GM08714 (cell line): ENCODE results near the gene DLG1.
"Not testable (repeated sequence)": the region's sequence is repeated elsewhere in the genome, so short reads cannot be mapped to it uniquely, and the experiment has no call there.

ENCODE experiments used
- H3K4me3 ChIP-seq: fragments of 200-500 bp; sonication (Bioruptor generic); 2 replicates; pipeline ENCODE4 v1.5.1; 2014; ENCODE audit warnings: mild to moderate bottlenecking, low read length, inconsistent platforms
- ZNF274 ChIP-seq: IDR thresholded peaks from 2 replicates; pipeline ENCODE4 v1.6.1; 2012; ENCODE audit warnings: mild to moderate bottlenecking, low read depth, low read length

DLG1 gene

DNA sequence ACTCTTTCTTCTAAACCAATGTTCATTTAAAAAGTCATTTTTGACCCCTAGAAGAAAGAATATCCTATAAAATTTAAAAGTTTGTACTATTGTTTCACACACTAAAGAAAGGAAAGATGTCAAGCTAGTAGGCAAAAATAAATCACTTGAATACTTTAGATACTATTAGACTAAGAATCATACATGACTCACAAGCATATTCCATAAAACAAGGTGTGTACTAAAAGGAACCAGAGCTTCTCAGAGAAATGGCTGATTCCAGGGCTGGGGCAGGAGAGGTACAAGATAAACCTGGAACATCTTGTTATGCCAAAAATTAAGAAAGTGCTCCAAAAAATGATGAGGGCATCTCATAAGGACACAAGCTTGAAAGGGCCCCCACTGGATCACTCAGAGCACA is 8.7 kb downstream of the DLG1 start:
- no peak for TF ChIP-seq ZNF274
- H3K4me3 ChIP-seq = no peak overlapping the region

DNA sequence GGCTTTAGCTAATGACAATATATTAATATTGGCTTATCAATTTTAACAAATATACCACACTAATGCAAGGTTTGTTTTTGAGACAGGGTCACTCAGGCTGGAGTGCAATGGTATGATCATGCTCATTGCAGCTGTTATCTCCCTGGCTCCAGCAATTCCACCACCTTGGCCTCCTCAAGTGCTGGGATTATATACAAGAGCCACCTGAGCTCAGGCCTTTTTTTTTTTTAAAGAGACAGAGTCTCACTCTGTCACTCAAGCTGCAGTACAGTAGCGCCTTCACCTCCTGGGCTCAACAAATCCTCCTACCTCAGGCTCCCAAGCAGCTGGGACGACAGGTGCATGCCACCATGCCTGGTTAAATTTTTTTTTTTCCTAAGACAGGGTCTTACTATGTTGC is 11.7 kb downstream of the DLG1 start:
- no peak overlapping the region for H3K4me3 ChIP-seq
- TF ChIP-seq ZNF274 = no peak

DNA sequence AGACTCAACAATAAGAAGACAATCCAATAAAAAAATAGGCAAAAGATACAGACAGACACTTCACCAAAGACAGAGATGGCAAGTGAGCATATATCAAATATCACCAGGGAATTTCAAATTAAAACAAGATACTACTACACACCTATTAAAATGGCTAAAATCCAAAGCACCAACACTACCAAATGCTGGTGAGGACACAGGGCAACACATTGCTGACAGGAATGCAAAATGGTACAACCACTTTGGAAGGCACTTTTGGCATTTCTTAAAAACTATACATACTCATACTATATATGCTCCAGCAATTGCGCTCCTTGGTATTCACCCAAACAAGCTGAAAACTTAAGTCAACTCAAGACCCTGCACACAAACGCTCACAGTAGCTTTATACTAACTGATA is 12.9 kb downstream of the DLG1 start:
- H3K4me3 ChIP-seq = no peak overlapping the region
- no peak for TF ChIP-seq ZNF274

DNA sequence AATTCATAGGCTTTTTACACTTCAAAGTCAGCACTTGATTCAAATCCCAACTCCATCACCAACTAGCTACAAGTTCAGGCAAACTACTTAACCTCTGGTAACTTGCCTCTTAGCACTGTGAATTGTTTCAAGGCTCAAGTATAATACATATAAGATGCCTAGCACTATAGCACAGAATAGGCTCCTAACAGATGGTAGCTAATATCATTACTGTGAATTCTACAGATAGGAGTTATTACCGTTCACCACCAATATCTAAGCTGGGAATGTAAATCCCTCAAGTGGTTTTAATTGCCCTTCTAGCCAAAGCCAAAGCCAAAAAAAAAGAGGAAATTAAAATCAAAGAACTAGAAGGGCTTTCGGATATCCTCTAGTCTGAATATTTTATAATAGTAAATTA is 15.4 kb downstream of the DLG1 start:
- TF ChIP-seq ZNF274 = no peak
- no peak overlapping the region for H3K4me3 ChIP-seq

DNA sequence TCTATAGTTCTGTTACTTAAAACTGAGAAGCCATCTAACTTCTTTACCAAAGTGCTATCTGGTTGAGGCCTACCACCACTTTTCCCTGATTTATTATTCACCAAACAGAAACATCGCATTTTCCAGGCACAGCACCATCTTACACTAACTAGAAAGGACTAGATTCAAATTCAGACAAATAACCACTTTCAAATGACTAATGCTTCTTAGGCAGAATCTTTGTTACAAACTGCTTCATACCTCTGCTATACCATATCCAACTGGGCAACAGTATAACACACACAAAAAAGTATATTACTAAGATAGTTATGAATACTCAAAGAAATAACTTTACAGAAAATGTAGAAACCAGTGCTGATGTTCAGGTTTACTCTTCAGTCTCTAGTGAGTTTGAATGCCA is 16.6 kb downstream of the DLG1 start:
- no peak overlapping the region for H3K4me3 ChIP-seq
- no peak for TF ChIP-seq ZNF274

DNA sequence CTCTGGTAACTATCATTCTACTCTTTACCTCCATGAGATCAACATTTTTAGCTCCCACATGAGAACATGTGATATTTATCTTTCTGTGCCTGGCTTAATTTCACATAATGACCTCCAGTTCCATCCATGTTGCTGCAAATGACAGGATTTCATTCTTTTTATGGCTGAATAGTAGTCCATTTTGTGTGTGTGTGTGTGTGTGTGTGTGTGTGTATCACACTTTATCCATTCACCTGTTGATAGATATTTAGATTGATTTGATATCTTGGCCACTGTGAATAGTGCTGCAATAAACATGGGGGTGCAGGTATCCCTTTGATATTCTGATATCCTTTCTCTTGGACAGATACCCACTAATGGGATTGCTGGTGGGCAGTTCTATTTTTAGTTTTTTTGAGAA is 18.3 kb downstream of the DLG1 start:
- H3K4me3 ChIP-seq = no peak overlapping the region
- no peak for TF ChIP-seq ZNF274

DNA sequence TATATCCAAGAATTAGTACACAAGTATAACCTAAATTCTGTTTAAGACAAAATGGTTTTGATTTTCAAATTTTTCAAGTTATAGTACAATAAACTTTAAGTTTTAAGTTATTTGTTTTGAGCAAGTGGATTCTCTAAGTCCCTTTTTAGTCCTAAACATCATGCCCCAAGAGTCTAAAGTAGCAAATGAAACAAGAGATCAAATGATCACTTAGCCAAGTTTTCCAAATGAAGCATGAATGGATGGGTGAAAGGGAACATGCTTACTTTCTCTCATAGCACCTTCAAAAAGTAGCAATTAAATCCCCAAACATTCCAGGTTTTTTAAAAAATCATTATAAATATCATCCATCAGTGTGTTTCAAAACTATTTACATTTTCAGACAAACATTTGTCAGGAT is 19.5 kb downstream of the DLG1 start:
- no peak overlapping the region for H3K4me3 ChIP-seq
- TF ChIP-seq ZNF274 = no peak

DNA sequence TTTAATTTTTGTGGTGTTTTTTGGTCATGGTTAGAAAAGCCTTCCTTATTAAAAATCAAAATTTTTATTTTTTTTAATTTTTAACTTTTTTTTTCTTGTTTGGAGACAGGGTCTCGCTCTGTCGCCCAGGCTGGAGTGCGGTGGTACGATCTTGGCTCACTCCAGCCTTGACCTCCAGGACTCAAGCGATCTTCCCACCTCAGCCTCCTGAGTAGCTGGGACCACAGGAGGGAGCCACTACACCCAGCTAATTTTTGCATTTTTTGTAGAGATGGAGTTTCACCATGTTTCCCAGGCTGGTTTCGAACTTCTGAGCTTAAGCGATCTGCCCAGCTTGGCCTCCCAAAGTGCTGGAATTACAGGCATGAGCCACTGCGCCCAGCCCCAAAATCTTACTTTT is 21.6 kb downstream of the DLG1 start:
- not testable (repeated sequence) for H3K4me3 ChIP-seq

DNA sequence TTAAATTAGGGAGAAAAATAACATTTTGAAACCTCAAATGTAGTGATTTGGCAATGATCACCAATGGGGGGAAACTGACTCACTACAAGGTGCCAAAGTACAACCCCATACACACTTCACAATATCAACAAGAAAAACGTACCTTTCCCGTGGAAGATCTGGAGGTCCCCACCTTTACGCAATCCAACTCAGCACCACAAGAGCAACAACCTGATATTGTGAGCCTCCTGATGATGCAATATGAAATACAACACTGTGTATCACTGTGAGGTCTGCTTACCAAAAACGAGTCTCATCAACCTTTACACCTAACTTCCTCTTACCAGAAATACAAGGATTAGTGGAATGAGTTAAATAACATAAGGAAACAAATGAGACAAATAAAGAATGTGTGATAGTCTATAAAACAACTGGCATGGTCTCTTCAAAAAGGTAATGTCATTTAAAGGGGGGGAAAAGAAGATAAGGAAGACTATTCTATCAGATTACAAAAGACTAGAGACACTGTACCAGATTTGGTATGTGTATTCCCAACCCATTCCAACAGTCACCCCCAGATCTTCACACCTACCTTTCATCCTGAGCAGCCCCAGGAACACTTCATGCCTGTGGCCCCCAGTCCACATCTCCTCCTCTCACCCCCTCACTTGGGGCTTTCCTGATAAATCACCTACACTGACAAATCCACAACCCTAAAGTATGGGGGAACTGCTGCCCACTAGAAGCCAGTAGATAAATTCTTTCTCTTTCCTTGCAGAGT is 27.7 kb downstream of the DLG1 start:
- H3K4me3 ChIP-seq = no peak overlapping the region
- no peak for TF ChIP-seq ZNF274

DNA sequence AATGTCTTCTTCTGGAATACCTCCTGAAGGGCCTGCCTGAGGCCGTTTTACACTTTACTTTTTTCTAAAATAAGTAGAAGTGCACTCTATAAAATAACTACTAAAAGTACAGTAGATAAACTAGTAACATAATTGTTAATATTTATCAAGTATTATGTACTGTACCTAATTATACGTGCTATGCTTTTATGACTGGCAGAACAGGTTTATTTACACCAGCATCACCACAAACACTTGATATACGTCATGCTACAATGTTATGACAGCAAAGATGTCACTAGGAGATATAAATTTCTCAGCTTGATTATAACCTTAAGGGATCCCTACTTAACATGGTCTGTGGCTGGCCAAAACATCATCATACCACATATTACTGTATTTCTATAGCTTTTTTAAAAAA is 29.4 kb downstream of the DLG1 start:
- no peak for TF ChIP-seq ZNF274
- no peak overlapping the region for H3K4me3 ChIP-seq

DNA sequence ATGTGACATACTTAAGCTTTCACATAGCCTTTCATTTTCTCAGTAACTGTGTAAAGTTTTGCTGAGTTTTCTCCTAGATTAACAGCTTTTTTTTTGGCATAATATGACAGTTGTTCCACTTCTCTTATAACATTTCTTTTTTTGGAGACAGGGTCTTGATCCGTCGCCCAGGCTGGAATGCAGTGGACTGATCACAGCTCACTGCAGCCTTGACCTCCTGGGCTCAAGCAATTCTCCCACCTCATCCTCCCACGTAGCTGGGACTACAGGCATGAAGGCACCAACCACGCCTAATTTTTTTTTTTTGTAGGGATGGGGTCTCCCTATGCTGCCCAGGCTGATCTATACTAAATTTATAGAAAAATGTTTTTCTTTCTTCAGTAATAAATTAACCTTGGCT is 30.1 kb downstream of the DLG1 start:
- no peak for TF ChIP-seq ZNF274
- no peak overlapping the region for H3K4me3 ChIP-seq

DNA sequence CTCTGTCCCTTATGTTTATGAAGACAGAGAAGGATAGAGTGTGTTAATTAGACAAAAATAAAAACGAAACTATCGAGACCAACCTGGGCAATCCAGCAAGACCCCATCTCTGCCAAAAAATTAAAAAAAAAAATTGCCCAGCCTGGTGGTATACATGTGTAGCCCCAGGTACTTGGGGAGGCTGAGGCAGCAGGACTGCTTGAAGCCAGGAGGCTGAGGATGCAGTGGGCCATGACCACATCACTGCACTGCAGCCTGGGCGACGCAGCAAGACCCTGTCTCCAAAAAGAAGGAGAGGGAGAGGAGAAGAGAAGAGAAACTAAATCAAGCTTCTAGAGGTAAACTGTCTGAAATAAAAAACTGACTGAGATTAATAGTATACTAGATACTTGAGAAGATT is 32.1 kb downstream of the DLG1 start:
- H3K4me3 ChIP-seq = no peak overlapping the region
- no peak for TF ChIP-seq ZNF274

DNA sequence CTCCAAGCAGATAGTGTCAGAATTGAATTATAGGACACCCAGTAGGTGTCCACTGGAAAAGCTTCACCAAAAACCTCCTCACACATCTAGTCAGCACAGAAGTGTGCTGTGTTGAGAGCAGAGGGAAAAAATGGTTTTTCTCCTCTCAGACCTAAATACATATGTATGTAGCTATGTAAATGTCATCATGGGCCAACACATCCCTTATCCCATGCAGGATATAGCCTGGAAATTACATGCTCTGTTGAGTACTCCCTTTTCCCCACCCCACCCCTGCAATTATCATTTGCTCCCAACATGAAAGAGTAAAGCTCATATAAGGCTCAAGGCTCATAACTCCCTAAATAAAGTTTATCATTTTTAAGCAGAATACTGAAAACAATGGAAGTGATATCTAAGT is 35.7 kb downstream of the DLG1 start:
- H3K4me3 ChIP-seq = no peak overlapping the region
- no peak for TF ChIP-seq ZNF274

DNA sequence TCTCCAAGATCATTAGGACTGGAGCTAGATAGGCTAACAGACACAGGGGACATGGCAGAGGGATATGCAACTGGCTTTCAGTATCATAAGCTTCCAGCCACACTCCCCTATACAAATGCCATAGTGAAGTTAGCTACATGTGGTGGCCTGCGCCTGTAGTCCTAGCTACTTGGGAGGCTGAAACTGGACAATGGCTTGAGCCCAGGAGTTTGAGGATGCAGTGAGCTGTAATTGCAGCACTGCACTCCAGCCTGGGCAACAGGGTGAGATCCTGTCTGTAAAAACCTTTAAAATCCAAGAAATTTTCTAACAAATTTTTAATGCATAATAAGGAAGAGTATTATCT is 37.3 kb downstream of the DLG1 start:
- no peak overlapping the region for H3K4me3 ChIP-seq
- no peak for TF ChIP-seq ZNF274

DNA sequence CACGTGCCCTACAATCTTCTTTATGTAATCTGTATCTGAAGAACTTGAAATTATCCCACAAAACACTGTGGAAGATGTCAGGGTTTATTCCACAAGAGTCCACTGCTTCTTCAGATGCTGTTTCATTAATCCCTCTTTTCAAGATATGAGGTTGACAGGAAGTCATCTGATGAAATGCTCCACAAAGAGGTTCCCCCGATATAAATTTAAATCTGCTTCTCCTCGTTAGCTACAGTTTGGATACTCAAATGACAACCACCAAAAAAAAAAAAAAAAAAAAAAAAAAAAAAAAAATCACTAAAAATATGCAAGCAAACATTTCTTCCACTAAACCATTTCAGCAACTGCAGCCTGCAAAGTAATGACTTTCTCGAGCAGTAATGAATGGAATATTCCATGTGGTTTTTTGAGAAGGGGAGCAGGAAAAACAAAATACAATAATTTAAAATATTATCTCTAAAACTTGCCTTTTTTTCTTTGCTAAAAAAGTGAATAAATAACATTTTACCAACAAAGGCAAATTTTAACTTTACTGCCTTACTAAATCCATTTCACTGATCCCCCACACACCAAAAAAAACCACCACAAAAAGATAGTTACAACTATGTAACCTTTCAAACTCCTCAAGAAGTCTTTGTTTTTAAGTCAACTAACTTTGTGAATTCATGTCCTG is 37.8 kb downstream of the DLG1 start:
- no peak overlapping the region for H3K4me3 ChIP-seq
- no peak for TF ChIP-seq ZNF274

DNA sequence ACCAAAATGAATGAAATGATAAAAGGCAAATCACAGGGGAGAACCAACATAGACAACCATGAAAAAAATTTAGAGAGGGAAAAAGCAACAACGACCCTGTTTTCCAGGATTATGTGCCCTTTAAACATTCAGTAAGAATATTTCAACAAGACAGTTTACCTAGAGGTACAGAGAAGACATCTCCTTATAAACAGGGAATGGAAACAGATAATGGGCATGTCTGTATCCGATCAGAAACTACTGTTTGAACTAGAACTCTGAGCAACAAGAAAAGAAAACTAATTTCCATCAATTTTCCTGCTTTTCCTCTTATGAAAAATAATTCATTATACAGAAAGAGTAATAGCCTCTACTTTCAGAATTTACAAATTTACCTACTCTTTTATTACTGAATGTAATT is 39.3 kb downstream of the DLG1 start:
- TF ChIP-seq ZNF274 = no peak

More for the DNA sequence above, 39.3 kb downstream of the DLG1 start:
- H3K4me3 ChIP-seq = no peak overlapping the region
